H9 (cell line): Measurements from ENCODE around the gene CDC27. TPM values are rescaled to one million over a fixed set of nuclear protein-coding genes. Genes with fewer than 3 reads are reported as not detected.

Experiments
- DNase-seq: peaks from one replicate; pipeline ENCODE4 v3.0.0-alpha.2; 2017
- H2AFZ ChIP-seq: one replicate; pipeline ENCODE4 v1.6.1; 2013; ENCODE audit warnings: mild to moderate bottlenecking, low read length, control low read depth, moderate library complexity
- H2AK5ac ChIP-seq: 2 replicates; pipeline ENCODE4 v1.6.1; 2013; ENCODE audit warnings: low read length, control low read depth, mixed read lengths; ENCODE audit not compliant: insufficient read length
- H2BK120ac ChIP-seq: one replicate; pipeline ENCODE4 v1.6.1; 2013; ENCODE audit warnings: low read depth, mild to moderate bottlenecking, low read length, control low read depth, inconsistent platforms; ENCODE audit not compliant: poor library complexity, severe bottlenecking
- H2BK12ac ChIP-seq: 2 replicates; pipeline ENCODE4 v1.6.1; 2013; ENCODE audit warnings: low read length, control low read depth, mixed read lengths, low read depth; ENCODE audit not compliant: insufficient read length
- H2BK15ac ChIP-seq: 2 replicates; pipeline ENCODE4 v1.6.1; 2013; ENCODE audit warnings: low read depth, low read length, control low read depth
- H2BK20ac ChIP-seq: one replicate; pipeline ENCODE4 v1.6.1; 2013; ENCODE audit warnings: low read depth, mild to moderate bottlenecking, low read length, control low read depth, inconsistent platforms; ENCODE audit not compliant: poor library complexity, severe bottlenecking
- H2BK5ac ChIP-seq: 2 replicates; pipeline ENCODE4 v1.6.1; 2013; ENCODE audit warnings: low read length, control low read depth, mixed read lengths; ENCODE audit not compliant: insufficient read length
- H3K14ac ChIP-seq: 2 replicates; pipeline ENCODE4 v1.6.1; 2013; ENCODE audit warnings: low read length, control low read depth; ENCODE audit not compliant: insufficient read depth
- H3K18ac ChIP-seq: 2 replicates; pipeline ENCODE4 v1.6.1; 2013; ENCODE audit warnings: low read depth, mild to moderate bottlenecking, mixed read lengths, low read length, control low read depth; ENCODE audit not compliant: insufficient read length
- H3K23ac ChIP-seq: 2 replicates; pipeline ENCODE4 v1.6.1; 2013; ENCODE audit warnings: low read length, control low read depth, mixed read lengths, low read depth; ENCODE audit not compliant: insufficient read length
- H3K23me2 ChIP-seq: 2 replicates; pipeline ENCODE4 v1.6.1; 2013; ENCODE audit warnings: low read depth, mild to moderate bottlenecking, mixed read lengths, low read length, control low read depth; ENCODE audit not compliant: insufficient read length, poor library complexity, severe bottlenecking
- H3K27ac ChIP-seq: 2 replicates; pipeline ENCODE4 v1.5.1; 2013; ENCODE audit warnings: low read length, control low read depth, mixed read lengths, low read depth; ENCODE audit not compliant: insufficient read length
- H3K27me3 ChIP-seq: 2 replicates; pipeline ENCODE4 v1.6.1; 2013; ENCODE audit warnings: low read length, control low read depth, inconsistent platforms; ENCODE audit not compliant: insufficient read depth
- H3K4ac ChIP-seq: 2 replicates; pipeline ENCODE4 v1.6.1; 2013; ENCODE audit warnings: low read depth, mild to moderate bottlenecking, control low read depth, inconsistent platforms, low read length, moderate library complexity
- H3K4me1 ChIP-seq: 2 replicates; pipeline ENCODE4 v1.6.1; 2013; ENCODE audit warnings: low read length, control low read depth, inconsistent platforms; ENCODE audit not compliant: insufficient read depth
- H3K4me2 ChIP-seq: 2 replicates; pipeline ENCODE4 v1.6.1; 2013; ENCODE audit warnings: low read length, control low read depth, mixed read lengths; ENCODE audit not compliant: insufficient read length, insufficient read depth
- H3K56ac ChIP-seq: 2 replicates; pipeline ENCODE4 v1.6.1; 2013; ENCODE audit warnings: low read depth, mild to moderate bottlenecking, mixed read lengths, low read length, control low read depth; ENCODE audit not compliant: insufficient read length
- H3K79me1 ChIP-seq: 2 replicates; pipeline ENCODE4 v1.6.1; 2013; ENCODE audit warnings: low read depth, mild to moderate bottlenecking, moderate library complexity, low read length, control low read depth, inconsistent platforms; ENCODE audit not compliant: insufficient read depth, poor library complexity, severe bottlenecking
- H3K79me2 ChIP-seq: 2 replicates; pipeline ENCODE4 v1.6.1; 2013; ENCODE audit warnings: low read length, control low read depth, inconsistent platforms; ENCODE audit not compliant: insufficient read depth
- H3K9ac ChIP-seq: 2 replicates; pipeline ENCODE4 v1.6.1; 2013; ENCODE audit warnings: low read length, control low read depth, mixed read lengths; ENCODE audit not compliant: insufficient read length; ENCODE audit errors: extremely low read depth
- H3K9me3 ChIP-seq: one replicate; pipeline ENCODE4 v1.6.1; 2013; ENCODE audit warnings: low read depth, low read length, inconsistent platforms; ENCODE audit not compliant: control insufficient read depth
- H3T11ph ChIP-seq: one replicate; pipeline ENCODE4 v1.6.1; 2013; ENCODE audit warnings: mild to moderate bottlenecking, low read length, control low read depth, inconsistent platforms
- H4K20me1 ChIP-seq: one replicate; pipeline ENCODE4 v1.6.1; 2013; ENCODE audit not compliant: control insufficient read depth, insufficient read length, insufficient read depth
- H4K5ac ChIP-seq: 2 replicates; pipeline ENCODE4 v1.6.1; 2013; ENCODE audit warnings: low read depth, mild to moderate bottlenecking, mixed read lengths, low read length, control low read depth; ENCODE audit not compliant: insufficient read length
- H4K8ac ChIP-seq: replicated peaks from 2 replicates; pipeline ENCODE4 v1.6.1; 2013; ENCODE audit warnings: low read length, control low read depth, mixed read lengths, low read depth; ENCODE audit not compliant: insufficient read length
- H4K91ac ChIP-seq: 2 replicates; pipeline ENCODE4 v1.6.1; 2013; ENCODE audit warnings: low read depth, mild to moderate bottlenecking, moderate library complexity, mixed read lengths, low read length, control low read depth; ENCODE audit not compliant: insufficient read length
- H3K27ac Mint-ChIP-seq, 3 experiments: 2 replicates in 2 of 3; 3 replicates in 1 of 3; pipeline ENCODE4 v1.8.0; 2020 to 2021; ENCODE audit warnings: mixed read lengths in 3 of 3, mild to moderate bottlenecking in 1 of 3, moderate library complexity in 1 of 3
- H3K27me3 Mint-ChIP-seq: 2 replicates; pipeline ENCODE4 v1.8.0; 2021; ENCODE audit warnings: low read depth, mild to moderate bottlenecking, moderate library complexity, mixed read lengths
- H3K36me3 Mint-ChIP-seq, 3 experiments: 2 replicates in 2 of 3; 3 replicates in 1 of 3; pipeline ENCODE4 v1.8.0; 2020 to 2021; ENCODE audit warnings: low read depth in 3 of 3, mixed read lengths in 3 of 3; ENCODE audit not compliant: insufficient read depth in 1 of 3
- H3K4me1 Mint-ChIP-seq, 2 experiments: 2 replicates each; pipeline ENCODE4 v1.8.0; 2020; ENCODE audit warnings: mixed read lengths in 2 of 2
- H3K4me3 Mint-ChIP-seq, 2 experiments: 2 replicates in 1 of 2; 3 replicates in 1 of 2; pipeline ENCODE4 v1.8.0; 2020 to 2021; ENCODE audit warnings: mild to moderate bottlenecking in 2 of 2, mixed read lengths in 2 of 2, moderate library complexity in 1 of 2
- H3K9me3 Mint-ChIP-seq, 2 experiments: 2 replicates in 1 of 2; 3 replicates in 1 of 2; pipeline ENCODE4 v1.8.0; 2020; ENCODE audit warnings: mild to moderate bottlenecking in 2 of 2, mixed read lengths in 2 of 2, moderate library complexity in 1 of 2
- CTCF ChIP-seq: fragments of 200-600 bp; sonication (generic); conservative IDR thresholded peaks from 3 replicates; pipeline ENCODE4 v1.8.0; 2021; ENCODE audit warnings: antibody characterized with exemption, mild to moderate bottlenecking
- WGBS: extraction: QIAGEN DNeasy Blood & Tissue Kit; methylation state at CpG from one replicate; pipeline ENCODE4 v1.1.7; 2013; ENCODE audit warnings: missing lambda C conversion rate, low lambda C conversion rate, mixed read lengths; ENCODE audit not compliant: insufficient read length; ENCODE audit errors: extremely low coverage; 5-methylcytosine and 5-hydroxymethylcytosine counted together
- total RNA-seq: library from RNA; stranded (reverse); gene quantifications from 2 replicates; pipeline ENCODE4 v1.2.1, GENCODE V29; 2021

CDC27 gene
- total RNA-seq, 1 experiment from 2014 or later = 82.5 TPM

GRCh38 chr17:47095268-47095667 is 93.8 kb downstream of the CDC27 start:
- Histone ChIP-seq H3K4me2 (no peak overlapping the region), H3T11ph (no peak overlapping the region), H3K79me1 (no peaks in the 10 kb centered on the region), H2BK5ac (no peak overlapping the region), H3K27ac (no peak overlapping the region), H3K18ac (no peak overlapping the region), H3K23me2 (no peaks in the 10 kb centered on the region), H2AFZ (no peak overlapping the region), H3K9ac (no peak overlapping the region), H3K4me1 (no peaks in the 10 kb centered on the region; the same call in 1 of the 2 replicates), H3K27me3 (no peaks in the 10 kb centered on the region), H4K20me1 (no peaks in the 10 kb centered on the region), H3K79me2 (no peaks in the 10 kb centered on the region; the same call in 1 of the 2 replicates), H2BK12ac (no peak overlapping the region), H4K8ac (no peak overlapping the region), H3K14ac (no peak overlapping the region), H4K5ac (no peak overlapping the region), H3K23ac (no peak overlapping the region), H2AK5ac (no peak overlapping the region), H4K91ac (no peak overlapping the region), H3K9me3 (no peaks in the 10 kb centered on the region), H2BK120ac (no peak overlapping the region), H2BK20ac (no peak overlapping the region), H3K4ac (no peak overlapping the region), H2BK15ac (no peak overlapping the region), H3K56ac (no peak overlapping the region)
- no CpG with 5 or more reads among the region's 4 CpGs for WGBS
- TF ChIP-seq CTCF = no peak
- no peak overlapping the region for H3K4me3 Mint-ChIP-seq
- H3K36me3 Mint-ChIP-seq = peaks cover 12 to 17% (median 15%) of the 10 kb centered on the region in 3 experiments; a peak in 5 of 7 replicates
- H3K4me1 Mint-ChIP-seq = peaks cover 3 to 10% of the 10 kb centered on the region in 2 experiments
- no peaks in the 10 kb centered on the region for H3K27me3 Mint-ChIP-seq
- H3K27ac Mint-ChIP-seq = no peak overlapping the region
- DNase-seq = no peak
- H3K9me3 Mint-ChIP-seq = 0 out of 5 replicates have a peak, but pooled peaks cover 0 to 4% of the 10 kb centered on the region in 2 experiments
